Astrocyte (in vitro differentiated cells and primary cell): ENCODE data around the gene UBP1. TPM values are rescaled to one million over a fixed set of nuclear protein-coding genes. Genes with fewer than 3 reads are reported as not detected.
"Not testable (repeated sequence)": the region's sequence is repeated elsewhere in the genome, so short reads cannot be mapped to it uniquely, and the experiment has no call there.

Experiments
- DNase-seq: peaks from one replicate; pipeline ENCODE4 v3.0.0-alpha.2; 2010; ENCODE audit warnings: low read depth
- FAIRE-seq: peaks from 2 replicates; lab custom pipeline; 2011; peaks lifted over from hg19 to GRCh38; lab: Jason Lieb, UNC
- H2AFZ ChIP-seq: 2 replicates; pipeline ENCODE4 v1.6.0; 2012; ENCODE audit warnings: low read depth, low read length, inconsistent platforms
- H3K27ac ChIP-seq: 2 replicates; pipeline ENCODE4 v1.5.1; 2011; ENCODE audit warnings: low read depth, low read length, inconsistent platforms
- H3K27me3 ChIP-seq: 2 replicates; pipeline ENCODE4 v1.6.0; 2011; ENCODE audit warnings: low read length, inconsistent platforms; ENCODE audit not compliant: insufficient read depth
- H3K36me3 ChIP-seq: 2 replicates; pipeline ENCODE4 v1.5.1; 2011; ENCODE audit warnings: low read length, inconsistent platforms; ENCODE audit not compliant: insufficient read depth
- H3K4me1 ChIP-seq: 2 replicates; pipeline ENCODE4 v1.5.1; 2011; ENCODE audit warnings: low read length, inconsistent platforms; ENCODE audit not compliant: insufficient read depth
- H3K4me2 ChIP-seq: 2 replicates; pipeline ENCODE4 v1.6.0; 2012; ENCODE audit warnings: low read length, inconsistent platforms
- H3K4me3 ChIP-seq: 2 replicates; pipeline ENCODE4 v1.5.1; 2011; ENCODE audit warnings: low read depth, mild to moderate bottlenecking, low read length, inconsistent platforms; ENCODE audit not compliant: insufficient read depth
- H3K79me2 ChIP-seq: 2 replicates; pipeline ENCODE4 v1.6.0; 2012; ENCODE audit warnings: mild to moderate bottlenecking, low read length, inconsistent platforms; ENCODE audit not compliant: insufficient read depth
- H3K9ac ChIP-seq: 2 replicates; pipeline ENCODE4 v1.6.0; 2012; ENCODE audit warnings: mild to moderate bottlenecking, low read length, inconsistent platforms
- H3K9me3 ChIP-seq: 2 replicates; pipeline ENCODE4 v1.5.1; 2012; ENCODE audit warnings: low read depth, mild to moderate bottlenecking, low read length, inconsistent platforms; ENCODE audit not compliant: insufficient read depth
- H4K20me1 ChIP-seq: 2 replicates; pipeline ENCODE4 v1.6.0; 2012; ENCODE audit warnings: low read length, inconsistent platforms; ENCODE audit not compliant: insufficient read depth
- H3K27ac Mint-ChIP-seq: one replicate; pipeline ENCODE4 v1.8.0; 2021; ENCODE audit warnings: mild to moderate bottlenecking, mixed read lengths; ENCODE audit not compliant: unreplicated experiment
- H3K27me3 Mint-ChIP-seq: one replicate; pipeline ENCODE4 v1.8.0; 2021; ENCODE audit warnings: low read depth, mixed read lengths; ENCODE audit not compliant: unreplicated experiment
- H3K36me3 Mint-ChIP-seq: one replicate; pipeline ENCODE4 v1.8.0; 2021; ENCODE audit warnings: low read depth, mixed read lengths; ENCODE audit not compliant: unreplicated experiment
- H3K4me1 Mint-ChIP-seq: one replicate; pipeline ENCODE4 v1.8.0; 2021; ENCODE audit warnings: low read depth, mixed read lengths; ENCODE audit not compliant: unreplicated experiment
- H3K4me3 Mint-ChIP-seq: one replicate; pipeline ENCODE4 v1.8.0; 2021; ENCODE audit warnings: mild to moderate bottlenecking, moderate library complexity, mixed read lengths; ENCODE audit not compliant: unreplicated experiment
- H3K9me3 Mint-ChIP-seq: one replicate; pipeline ENCODE4 v1.8.0; 2021; ENCODE audit warnings: mild to moderate bottlenecking, mixed read lengths; ENCODE audit not compliant: unreplicated experiment
- EZH2 ChIP-seq: IDR thresholded peaks from 2 replicates; pipeline ENCODE4 v1.6.1; 2012; ENCODE audit warnings: mild to moderate bottlenecking, low read length, inconsistent platforms; ENCODE audit not compliant: insufficient read depth
- total RNA-seq: library from RNA; stranded (reverse); gene quantifications from 2 replicates; pipeline ENCODE4 v1.2.1, GENCODE V29; 2021
- TF ChIP-seq, protein P1 (sequence below): IDR thresholded peaks from 2 replicates; pipeline ENCODE4 v1.5.1; 2011; ENCODE audit warnings: low read depth, mild to moderate bottlenecking, inconsistent platforms, low read length, moderate library complexity; ENCODE audit not compliant: insufficient read depth

UBP1 gene
- total RNA-seq, 1 donor from 2014 or later: 79.3 TPM

DNA sequence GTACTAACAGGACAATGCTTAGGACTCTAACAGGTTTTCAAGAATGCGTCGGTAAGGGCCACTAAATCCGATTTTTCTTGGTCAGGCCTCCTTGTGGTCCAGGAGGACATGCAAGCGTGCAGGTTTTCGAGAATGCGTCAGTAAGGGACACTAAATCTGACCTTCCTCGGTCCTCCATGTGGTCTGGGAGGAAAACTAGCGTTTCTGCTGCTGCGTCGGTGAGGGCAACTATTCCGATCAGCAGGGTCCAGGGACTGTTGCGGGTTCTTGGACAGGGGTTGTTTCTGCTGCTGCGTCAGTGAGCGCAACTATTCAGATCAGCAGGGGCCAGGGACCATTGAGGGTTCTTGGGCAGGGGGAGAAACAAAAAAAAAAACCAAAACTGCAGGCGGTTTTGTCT is 7.8 kb upstream of the UBP1 start:
- FAIRE-seq (no peak), DNase-seq (no peak)
- H3K4me2 ChIP-seq: no peak overlapping the region
- H3K27ac ChIP-seq: no peak overlapping the region
- H3K27me3 ChIP-seq: no peaks in the 10 kb centered on the region
- no peaks in the 10 kb centered on the region for H3K27me3 Mint-ChIP-seq
- no peak overlapping the region for H3K27ac Mint-ChIP-seq
- H3K4me3 Mint-ChIP-seq: peak overlapping the region; percentile 86
- peaks cover 4% of the 10 kb centered on the region for H3K9me3 Mint-ChIP-seq
- H3K9ac ChIP-seq: no peak overlapping the region
- TF ChIP-seq EZH2: no peak
- TF ChIP-seq, protein P1, sequence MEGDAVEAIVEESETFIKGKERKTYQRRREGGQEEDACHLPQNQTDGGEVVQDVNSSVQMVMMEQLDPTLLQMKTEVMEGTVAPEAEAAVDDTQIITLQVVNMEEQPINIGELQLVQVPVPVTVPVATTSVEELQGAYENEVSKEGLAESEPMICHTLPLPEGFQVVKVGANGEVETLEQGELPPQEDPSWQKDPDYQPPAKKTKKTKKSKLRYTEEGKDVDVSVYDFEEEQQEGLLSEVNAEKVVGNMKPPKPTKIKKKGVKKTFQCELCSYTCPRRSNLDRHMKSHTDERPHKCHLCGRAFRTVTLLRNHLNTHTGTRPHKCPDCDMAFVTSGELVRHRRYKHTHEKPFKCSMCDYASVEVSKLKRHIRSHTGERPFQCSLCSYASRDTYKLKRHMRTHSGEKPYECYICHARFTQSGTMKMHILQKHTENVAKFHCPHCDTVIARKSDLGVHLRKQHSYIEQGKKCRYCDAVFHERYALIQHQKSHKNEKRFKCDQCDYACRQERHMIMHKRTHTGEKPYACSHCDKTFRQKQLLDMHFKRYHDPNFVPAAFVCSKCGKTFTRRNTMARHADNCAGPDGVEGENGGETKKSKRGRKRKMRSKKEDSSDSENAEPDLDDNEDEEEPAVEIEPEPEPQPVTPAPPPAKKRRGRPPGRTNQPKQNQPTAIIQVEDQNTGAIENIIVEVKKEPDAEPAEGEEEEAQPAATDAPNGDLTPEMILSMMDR: no peak
- no peaks in the 10 kb centered on the region for H3K36me3 ChIP-seq
- no peak overlapping the region for H2AFZ ChIP-seq
- no peaks in the 10 kb centered on the region for H4K20me1 ChIP-seq
- no peaks in the 10 kb centered on the region for H3K4me1 ChIP-seq
- peaks cover 11% of the 10 kb centered on the region for H3K36me3 Mint-ChIP-seq
- H3K4me1 Mint-ChIP-seq: no peaks in the 10 kb centered on the region
- no peak overlapping the region for H3K4me3 ChIP-seq
- H3K79me2 ChIP-seq: no peaks in the 10 kb centered on the region
- no peaks in the 10 kb centered on the region for H3K9me3 ChIP-seq

DNA sequence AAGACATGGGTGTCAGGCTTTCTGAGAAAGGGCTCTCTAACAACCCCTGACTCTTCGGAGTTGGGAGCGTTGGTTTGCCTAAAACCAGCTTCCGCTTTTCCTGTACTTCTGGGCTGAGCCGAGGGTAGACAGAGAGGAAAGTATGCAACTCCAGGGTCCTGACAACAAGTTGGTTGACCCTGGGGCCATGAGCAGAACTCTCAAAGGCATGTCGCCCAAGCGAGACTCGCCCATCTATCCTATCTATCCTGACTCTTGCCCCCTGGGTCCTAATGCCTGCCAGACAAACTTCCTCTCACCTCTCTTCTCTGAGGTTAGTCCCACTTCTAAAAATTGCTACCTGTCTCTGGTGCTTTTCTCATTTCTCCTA is 7.0 kb upstream of the UBP1 start:
- not testable (repeated sequence) for H3K4me1 Mint-ChIP-seq, H3K36me3 ChIP-seq, H3K9me3 Mint-ChIP-seq, H3K36me3 Mint-ChIP-seq, H3K27me3 Mint-ChIP-seq, DNase-seq, H3K9me3 ChIP-seq, H3K4me1 ChIP-seq, FAIRE-seq, H2AFZ ChIP-seq, H3K27me3 ChIP-seq, H3K79me2 ChIP-seq, H3K9ac ChIP-seq, H3K4me3 ChIP-seq, H3K4me2 ChIP-seq, H4K20me1 ChIP-seq, H3K27ac ChIP-seq
- Mint-ChIP-seq H3K4me3 (peak overlapping the region; percentile 86), H3K27ac (peak overlapping the region; percentile 0)

DNA sequence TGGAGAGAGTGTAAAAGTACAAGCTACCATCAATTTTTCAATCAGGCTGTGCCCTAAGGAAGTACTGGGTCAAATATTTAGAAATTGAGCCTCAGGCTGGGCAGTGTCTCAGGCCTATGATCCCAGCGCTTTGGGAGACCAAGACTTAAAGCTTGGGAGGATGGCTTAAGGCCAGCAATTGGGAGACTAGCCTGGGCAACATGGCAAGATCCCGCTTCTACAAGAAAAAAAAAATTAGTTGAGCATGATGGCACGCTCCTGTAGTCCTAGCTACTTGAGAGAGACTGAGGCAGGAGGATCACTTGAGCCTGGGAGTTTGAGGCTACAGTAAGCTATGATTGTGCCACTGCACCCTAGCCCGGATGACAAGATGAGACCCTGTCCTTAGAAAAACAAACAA is 2.0 kb upstream of the UBP1 start:
- Mint-ChIP-seq H3K27me3 (no peaks in the 10 kb centered on the region), H3K4me1 (peaks cover 4% of the 10 kb centered on the region), H3K27ac (peak overlapping the region; percentile 99), H3K4me3 (peak overlapping the region; percentile 97), H3K36me3 (no peaks in the 10 kb centered on the region), H3K9me3 (no peaks in the 10 kb centered on the region)
- Histone ChIP-seq H3K27ac (no peak overlapping the region), H3K36me3 (no peaks in the 10 kb centered on the region), H4K20me1 (peaks cover 24% of the 10 kb centered on the region), H3K4me2 (no peak overlapping the region), H2AFZ (no peak overlapping the region), H3K9me3 (no peaks in the 10 kb centered on the region), H3K4me3 (no peak overlapping the region), H3K4me1 (peaks cover 9% of the 10 kb centered on the region), H3K9ac (no peak overlapping the region), H3K27me3 (no peaks in the 10 kb centered on the region), H3K79me2 (peaks cover 27% of the 10 kb centered on the region)
- TF ChIP-seq, protein P1: no peak
- DNase-seq (no peak), FAIRE-seq (no peak)
